ENCODE measurements around the gene DNAAF3.

DNAAF3 gene

DNA sequence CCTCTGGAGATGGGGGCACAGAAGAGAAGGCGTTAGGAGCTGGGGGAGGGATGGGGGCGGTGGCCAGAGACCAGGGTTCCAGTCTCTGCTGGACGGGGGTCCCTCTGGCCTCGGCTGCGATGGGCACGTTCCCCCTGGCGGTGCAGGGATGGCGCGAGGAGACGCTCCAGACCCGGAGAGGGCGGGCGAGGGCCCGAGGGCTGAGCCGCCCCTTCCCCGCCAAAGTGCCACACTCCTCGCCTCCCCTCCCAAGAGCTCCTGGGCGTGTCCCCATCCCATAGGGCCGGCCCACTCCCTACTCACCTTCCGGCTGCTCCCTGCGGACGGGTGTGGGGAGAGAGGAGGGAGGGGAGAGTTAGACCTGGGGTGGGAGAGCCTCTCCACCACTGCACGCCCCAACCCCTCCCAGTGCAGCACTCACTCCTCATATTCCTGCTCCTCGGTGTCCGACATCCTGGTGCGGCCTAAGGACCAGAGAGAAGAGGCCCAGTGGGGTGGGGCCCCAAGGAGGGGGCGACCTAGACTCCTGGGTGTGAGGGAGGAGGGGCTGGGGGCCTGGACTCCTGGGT lies 19.6 kb downstream of the DNAAF3 start:
- TF ChIP-seq, protein P1, sequence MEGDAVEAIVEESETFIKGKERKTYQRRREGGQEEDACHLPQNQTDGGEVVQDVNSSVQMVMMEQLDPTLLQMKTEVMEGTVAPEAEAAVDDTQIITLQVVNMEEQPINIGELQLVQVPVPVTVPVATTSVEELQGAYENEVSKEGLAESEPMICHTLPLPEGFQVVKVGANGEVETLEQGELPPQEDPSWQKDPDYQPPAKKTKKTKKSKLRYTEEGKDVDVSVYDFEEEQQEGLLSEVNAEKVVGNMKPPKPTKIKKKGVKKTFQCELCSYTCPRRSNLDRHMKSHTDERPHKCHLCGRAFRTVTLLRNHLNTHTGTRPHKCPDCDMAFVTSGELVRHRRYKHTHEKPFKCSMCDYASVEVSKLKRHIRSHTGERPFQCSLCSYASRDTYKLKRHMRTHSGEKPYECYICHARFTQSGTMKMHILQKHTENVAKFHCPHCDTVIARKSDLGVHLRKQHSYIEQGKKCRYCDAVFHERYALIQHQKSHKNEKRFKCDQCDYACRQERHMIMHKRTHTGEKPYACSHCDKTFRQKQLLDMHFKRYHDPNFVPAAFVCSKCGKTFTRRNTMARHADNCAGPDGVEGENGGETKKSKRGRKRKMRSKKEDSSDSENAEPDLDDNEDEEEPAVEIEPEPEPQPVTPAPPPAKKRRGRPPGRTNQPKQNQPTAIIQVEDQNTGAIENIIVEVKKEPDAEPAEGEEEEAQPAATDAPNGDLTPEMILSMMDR (IDR thresholded peaks at IDR 0.05; ENCODE audit: low read depth, low read length): no peak
- in situ Hi-C loops (cut with HindIII; ENCODE audit: low sequenced_read_pairs): no loop called here
- no peak overlapping the region for H3K4me3 ChIP-seq (ENCODE audit: low read depth, low read length)
- DNase-seq (ENCODE audit: low read depth, low spot score): no peak

DNA sequence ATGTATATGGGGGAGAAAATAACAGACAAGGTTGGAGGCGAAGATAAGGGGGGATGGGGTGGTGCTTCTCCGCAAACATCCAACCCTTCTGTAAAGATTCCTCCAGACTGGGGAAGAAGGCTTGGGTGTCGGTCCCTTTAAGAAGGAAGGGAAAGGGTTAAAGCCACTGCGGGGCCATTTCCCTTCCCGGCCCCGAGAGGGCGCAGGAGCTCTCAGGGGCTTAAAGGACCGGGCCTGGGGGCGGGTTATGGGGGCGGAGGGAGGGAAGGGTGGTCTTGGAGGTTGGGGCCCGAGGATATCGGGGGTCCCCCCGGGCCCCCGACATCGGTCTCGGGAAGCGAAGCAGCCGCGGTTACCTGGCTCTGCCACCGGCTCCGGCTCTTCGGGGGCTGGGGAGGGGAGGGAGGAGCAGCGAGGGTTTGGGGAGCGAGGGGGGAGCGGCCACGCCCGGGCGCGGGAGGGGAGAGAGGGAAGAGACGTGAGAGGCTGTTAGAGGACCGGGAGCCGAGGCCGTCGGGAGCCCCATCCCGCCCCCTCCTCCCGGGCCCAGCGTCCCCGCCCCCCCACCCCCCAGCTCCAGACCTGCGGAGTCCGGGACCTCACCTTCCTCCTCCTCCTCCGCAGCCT lies 20.2 kb downstream of the DNAAF3 start:
- TF ChIP-seq, protein P1 (IDR thresholded peaks at IDR 0.05; ENCODE audit: low read depth, low read length): peak; percentile 52
- H3K4me3 ChIP-seq (ENCODE audit: low read depth, low read length): no peak overlapping the region
- in situ Hi-C loops (cut with HindIII; ENCODE audit: low sequenced_read_pairs): no loop called here
- no peak for DNase-seq (ENCODE audit: low read depth, low spot score)

DNA sequence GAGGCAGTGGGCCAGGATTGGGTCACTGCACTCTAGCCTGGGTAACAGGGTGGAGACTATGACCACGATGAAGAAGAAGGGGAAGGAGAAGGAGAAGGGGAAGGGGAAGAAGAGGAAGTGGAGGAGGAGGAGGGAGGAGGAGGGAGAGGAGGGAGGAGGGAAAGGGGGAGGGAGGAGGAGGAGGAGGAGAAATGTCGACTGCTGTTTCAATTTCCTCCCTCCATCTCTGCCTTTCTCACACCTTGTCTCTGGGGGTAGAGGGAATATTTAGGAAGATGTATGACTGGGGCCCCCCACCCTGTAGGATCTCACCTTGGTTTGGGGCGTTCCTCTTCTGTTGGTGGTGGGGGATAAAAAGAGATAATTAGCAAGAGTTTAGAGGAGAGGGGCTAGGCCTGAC lies 21.2 kb downstream of the DNAAF3 start:
- in situ Hi-C loops (cut with HindIII; ENCODE audit: low sequenced_read_pairs): no loop called here
- TF ChIP-seq, protein P1 (IDR thresholded peaks at IDR 0.05; ENCODE audit: low read depth, low read length): no peak
- no peak overlapping the region for H3K4me3 ChIP-seq (ENCODE audit: low read depth, low read length)
- DNase-seq (ENCODE audit: low read depth, low spot score): no peak

DNA sequence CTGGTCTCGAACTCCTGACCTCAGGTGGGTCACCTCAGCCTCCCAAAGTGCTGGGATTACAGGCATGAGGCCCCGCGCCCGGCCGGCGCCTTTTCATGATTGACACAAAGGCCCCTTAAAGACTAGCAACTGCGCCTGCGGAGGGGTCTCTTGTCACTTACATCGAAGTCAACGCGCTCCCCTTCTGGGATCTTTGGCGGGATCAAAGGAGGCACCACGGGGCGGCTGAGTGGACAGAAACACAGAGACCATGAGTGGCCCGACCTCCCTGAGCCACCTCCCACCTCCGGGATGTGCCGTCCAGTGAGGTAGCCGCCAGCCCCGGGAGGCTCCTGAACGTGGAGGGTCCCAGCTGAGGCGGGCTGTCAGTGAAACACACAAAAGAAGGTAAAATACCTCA lies 24.7 kb downstream of the DNAAF3 start:
- TF ChIP-seq, protein P1 (IDR thresholded peaks at IDR 0.05; ENCODE audit: low read depth, low read length): no peak

DNA sequence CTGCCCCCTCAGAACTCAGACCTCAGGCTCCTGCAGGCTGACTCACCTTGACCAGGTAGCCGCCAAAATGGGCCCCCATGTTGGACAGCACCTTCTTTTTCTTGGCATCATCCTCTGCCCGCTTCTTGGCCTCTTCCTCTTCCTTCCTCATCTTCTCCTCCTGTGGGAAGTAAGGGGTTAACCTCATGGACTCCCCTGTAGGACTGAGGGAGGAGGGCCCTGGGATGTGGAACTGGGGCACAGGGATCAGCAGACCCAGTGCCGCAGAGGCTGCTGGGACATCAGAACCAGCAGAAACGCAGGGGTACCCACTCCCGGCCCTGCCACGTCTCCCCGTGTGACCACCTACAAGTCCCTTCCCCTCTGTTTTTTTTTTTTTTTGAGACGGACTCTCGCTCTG lies 28.5 kb downstream of the DNAAF3 start:
- H3K4me3 ChIP-seq (ENCODE audit: low read depth, low read length): no peak overlapping the region
- in situ Hi-C loops (cut with HindIII; ENCODE audit: low sequenced_read_pairs): no loop called here
- TF ChIP-seq, protein P1 (IDR thresholded peaks at IDR 0.05; ENCODE audit: low read depth, low read length): no peak
- no peak for DNase-seq (ENCODE audit: low read depth, low spot score)

More for the DNA sequence above, 24.7 kb downstream of the DNAAF3 start:
- no peak overlapping the region for H3K4me3 ChIP-seq (ENCODE audit: low read depth, low read length)
- in situ Hi-C loops (cut with HindIII; ENCODE audit: low sequenced_read_pairs): no loop called here
- DNase-seq (ENCODE audit: low read depth, low spot score): no peak

DNA sequence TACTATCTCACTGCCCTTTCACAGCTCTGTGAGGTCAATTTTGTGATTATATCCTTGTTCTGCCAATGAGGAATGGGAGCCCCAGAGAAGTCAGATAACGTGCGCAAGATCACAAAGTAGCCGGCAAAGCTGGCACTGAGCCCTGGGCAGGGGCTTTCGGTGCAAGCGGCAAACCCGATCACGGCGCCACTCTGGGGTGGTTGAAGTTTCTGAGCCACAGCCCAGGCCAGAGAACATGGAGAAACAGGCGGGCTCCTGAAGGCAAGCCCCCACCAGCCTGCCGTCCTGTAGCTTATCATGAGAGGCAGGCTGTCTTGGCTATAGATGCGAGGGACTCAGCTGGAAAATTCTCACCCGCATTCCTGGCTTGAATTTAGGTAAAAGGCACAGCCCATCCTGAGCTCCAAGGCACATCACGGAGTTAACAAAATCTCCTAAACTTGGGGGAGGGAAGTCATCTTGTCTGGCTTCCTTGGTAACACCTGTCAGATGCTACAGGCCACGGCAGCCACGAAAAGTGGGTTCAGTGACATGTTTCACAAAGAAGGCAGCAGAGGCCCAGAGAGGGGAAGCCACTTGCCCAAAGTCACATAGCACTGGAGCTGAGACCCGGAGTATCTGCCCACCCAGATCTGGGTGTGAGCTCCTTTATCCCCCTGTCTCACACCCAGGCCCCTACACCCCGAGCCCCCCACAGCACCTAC lies 29.9 kb downstream of the DNAAF3 start:
- TF ChIP-seq, protein P1 (IDR thresholded peaks at IDR 0.05; ENCODE audit: low read depth, low read length): no peak
- no peak overlapping the region for H3K4me3 ChIP-seq (ENCODE audit: low read depth, low read length)
- in situ Hi-C loops (cut with HindIII; ENCODE audit: low sequenced_read_pairs): no loop called here
- no peak for DNase-seq (ENCODE audit: low read depth, low spot score)

Data from astrocyte of the spinal cord (primary cell).